K562 (cell line): ENCODE data around the gene DAZAP1. TPM values are rescaled to one million over a fixed set of nuclear protein-coding genes. Genes with fewer than 3 reads are reported as not detected.
A peak's percentile ranks its signal among the peaks of the same experiment; 100 is the strongest.

Experiments used
- CREBBP ChIP-seq: IDR thresholded peaks from one replicate; pipeline ENCODE4 v1.6.1; 2012; ENCODE audit warnings: low read depth, mild to moderate bottlenecking, control low read depth, inconsistent platforms, low read length
- CSDE1 ChIP-seq, 2 experiments: fragments of 450-650 bp; IDR thresholded peaks; 2 replicates each; pipeline ENCODE4 v1.6.1; 2016; ENCODE audit warnings: mild to moderate bottlenecking in 1 of 2
- ETV6 ChIP-seq, 3 experiments: fragments of 150-350 bp in 1 of 3; sonication (generic) in 1 of 3; formaldehyde crosslinking in 1 of 3; IDR thresholded peaks; 2 replicates each; pipeline versions ENCODE4 v1.6.1 to v1.8.0; 2014 to 2022; ENCODE audit warnings: borderline replicate concordance in 2 of 3, low read depth in 2 of 3, antibody characterized with exemption in 1 of 3, low read length in 1 of 3, mild to moderate bottlenecking in 1 of 3, missing genetic modification reagents in 1 of 3
- GABPB1 ChIP-seq: sonication (generic); formaldehyde crosslinking; IDR thresholded peaks from 2 replicates; pipeline ENCODE4 v1.8.0; 2022; ENCODE audit warnings: mild to moderate bottlenecking, missing genetic modification reagents
- HCFC1 ChIP-seq: IDR thresholded peaks from 2 replicates; pipeline ENCODE4 v1.6.1; 2012; ENCODE audit warnings: low read depth, low read length, improper control_type of control experiment
- MTA2 ChIP-seq: fragments of 450-650 bp; IDR thresholded peaks from 2 replicates; pipeline ENCODE4 v1.6.1; 2016; ENCODE audit warnings: low read depth
- NR1H2 ChIP-seq: sonication (generic); formaldehyde crosslinking; IDR thresholded peaks from 2 replicates; pipeline ENCODE4 v1.4.0; 2020; ENCODE audit warnings: mild to moderate bottlenecking, missing genetic modification reagents
- NRF1 ChIP-seq, 2 experiments: fragments of 450-650 bp; IDR thresholded peaks in 1 of 2; conservative IDR thresholded peaks in 1 of 2; 2 replicates each; pipeline ENCODE4 v1.6.1; 2014; ENCODE audit warnings: mild to moderate bottlenecking in 2 of 2
- RBM25 ChIP-seq: fragments of 200-400 bp; formaldehyde crosslinking; IDR thresholded peaks from 2 replicates; pipeline ENCODE4 v1.6.1; 2018; ENCODE audit warnings: low read length, low read depth, moderate library complexity; ENCODE audit not compliant: severe bottlenecking
- RUNX1 ChIP-seq: sonication (generic); IDR thresholded peaks from 2 replicates; pipeline ENCODE4 v1.6.1; 2016; ENCODE audit warnings: antibody characterized with exemption, low read depth
- ZC3H4 ChIP-seq: sonication (generic); formaldehyde crosslinking; IDR thresholded peaks from 2 replicates; pipeline ENCODE4 v1.9.0; 2021; ENCODE audit warnings: missing genetic modification reagents, borderline replicate concordance
- ZNF174 ChIP-seq: fragments of 250-450 bp; sonication (Bioruptor Pico); IDR thresholded peaks from 2 replicates; pipeline ENCODE4 v1.4.0; 2020; ENCODE audit warnings: mild to moderate bottlenecking
- ZNF24 ChIP-seq: fragments of 450-650 bp; IDR thresholded peaks from 2 replicates; pipeline ENCODE4 v1.6.1; 2016
- ZNF830 ChIP-seq: fragments of 250-450 bp; sonication (Bioruptor Pico); IDR thresholded peaks from 2 replicates; pipeline ENCODE4 v1.5.0; 2021; ENCODE audit warnings: mild to moderate bottlenecking
- polyA plus RNA-seq, 8 experiments: library from polyadenylated mRNA; depleted of rRNA in 4 of 8; stranded (reverse) in 5 of 8; unstranded in 3 of 8; fragments of >200 nt; fragmentation: Nextera tagmentation in 2 of 8; fragmentation: Illumina TruSeq in 1 of 8; extraction: Ambion mirVana in 2 of 8; extraction: Trizol in 1 of 8; gene quantifications; 2 replicates each; pipeline versions ENCODE4 v1.2.1 to v1.2.3, GENCODE V29; 2011 to 2014; ENCODE audit warnings: inconsistent platforms in 1 of 8, missing spikeins in 1 of 8
- total RNA-seq, 7 experiments: library from RNA; depleted of rRNA in 6 of 7; stranded (reverse); fragments of >200 nt in 6 of 7; fragmentation: Illumina TruSeq in 2 of 7; extraction: Trizol in 2 of 7; gene quantifications; 2 replicates each; pipeline versions ENCODE4 v1.2.1 to v1.2.3, GENCODE V29; 2011 to 2021; ENCODE audit warnings: low replicate concordance in 1 of 7
- TF ChIP-seq, protein P1 (sequence below): sonication (generic); formaldehyde crosslinking; IDR thresholded peaks from 2 replicates; pipeline ENCODE4 v1.8.0; 2022; ENCODE audit warnings: missing genetic modification reagents, mild to moderate bottlenecking, moderate library complexity, borderline replicate concordance
- TF ChIP-seq, protein P2 (sequence below): fragments of 450-650 bp; formaldehyde crosslinking; IDR thresholded peaks from 2 replicates; pipeline ENCODE4 v1.4.0; 2020; ENCODE audit warnings: mild to moderate bottlenecking
- TF ChIP-seq, protein P3 (sequence below), 2 experiments: fragments of 450-650 bp; formaldehyde crosslinking in 1 of 2; IDR thresholded peaks; 2 replicates each; pipeline versions ENCODE4 v1.4.0 to v1.6.1; 2014 to 2020; ENCODE audit warnings: mild to moderate bottlenecking in 2 of 2, borderline replicate concordance in 1 of 2, low read depth in 1 of 2

The DAZAP1 gene
- total and polyA plus RNA-seq, 9 of the 15 experiments (the other 6 are each of a cell fraction or from before 2014, with no cell fraction given), result 10.8 to 289 (median 142) TPM

DNA sequence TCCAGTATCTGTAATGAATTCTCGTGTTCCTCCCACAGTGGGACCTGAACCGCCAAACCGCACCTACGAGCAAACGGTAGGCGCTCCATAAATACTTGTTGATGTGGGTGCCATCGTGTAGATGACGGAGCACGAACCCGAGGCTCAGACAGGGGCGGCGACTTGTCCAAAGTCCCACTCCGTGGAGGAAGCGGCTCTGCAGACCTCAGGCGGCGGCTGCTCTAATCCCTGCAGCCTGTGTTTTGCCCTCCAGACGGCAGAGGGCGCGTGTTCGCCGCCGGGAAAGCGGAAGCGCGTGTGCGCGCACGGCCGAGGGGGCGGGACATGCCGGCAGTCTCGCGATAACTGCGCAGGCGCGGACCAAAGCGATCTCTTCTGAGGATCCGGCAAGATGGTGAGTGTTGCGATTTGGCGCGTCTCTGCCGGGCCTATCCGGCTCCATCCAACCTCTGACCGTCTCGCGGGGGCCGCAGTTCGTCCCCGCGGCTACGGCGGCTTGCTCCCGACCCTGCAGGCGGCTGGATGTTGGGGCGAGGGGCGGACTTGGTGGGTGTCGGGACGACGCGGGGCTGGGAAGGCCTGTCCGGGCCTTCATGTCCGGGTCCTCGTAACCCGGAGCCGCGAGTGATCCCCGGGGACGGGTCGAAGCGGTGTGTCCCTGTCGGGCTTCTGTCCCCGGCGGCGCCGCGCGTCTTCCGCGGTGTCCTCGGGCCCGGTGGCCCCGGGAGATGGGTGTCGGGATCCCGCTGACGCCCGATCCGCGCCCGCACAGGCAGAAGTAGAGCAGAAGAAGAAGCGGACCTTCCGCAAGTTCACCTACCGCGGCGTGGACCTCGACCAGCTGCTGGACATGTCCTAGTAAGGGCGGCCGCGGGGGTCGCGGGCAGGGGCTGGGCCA lies 30.9 kb downstream of the DAZAP1 start, which contains the start of gene RPS15 (continued):
- peak; percentile 93; the same call in 1 of the 2 replicates for TF ChIP-seq ZNF830 (CRISPR knock-in tag)
- peak; percentile 94 for TF ChIP-seq RBM25
- peak; percentile 88 to 91 for TF ChIP-seq NRF1 (conservative IDR thresholded peaks at IDR 0.05 in 1 of 2, IDR thresholded peaks at IDR 0.05 in 1 of 2)
- peak; percentile 98 for TF ChIP-seq GABPB1
- no peak for TF ChIP-seq CREBBP
- no peak for TF ChIP-seq ZNF174 (CRISPR knock-in tag)
- TF ChIP-seq ZNF24, result peak; percentile 73; the same call in 1 of the 2 replicates
- TF ChIP-seq, protein P1, sequence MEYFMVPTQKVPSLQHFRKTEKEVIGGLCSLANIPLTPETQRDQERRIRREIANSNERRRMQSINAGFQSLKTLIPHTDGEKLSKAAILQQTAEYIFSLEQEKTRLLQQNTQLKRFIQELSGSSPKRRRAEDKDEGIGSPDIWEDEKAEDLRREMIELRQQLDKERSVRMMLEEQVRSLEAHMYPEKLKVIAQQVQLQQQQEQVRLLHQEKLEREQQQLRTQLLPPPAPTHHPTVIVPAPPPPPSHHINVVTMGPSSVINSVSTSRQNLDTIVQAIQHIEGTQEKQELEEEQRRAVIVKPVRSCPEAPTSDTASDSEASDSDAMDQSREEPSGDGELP (CRISPR knock-in tag), result peak; percentile 83
- TF ChIP-seq RUNX1, result no peak
- TF ChIP-seq NR1H2 (CRISPR knock-in tag), result 0 out of 2 replicates have a peak, but pooled peaks have one; percentile 57
- no peak for TF ChIP-seq MTA2
- TF ChIP-seq, protein P2, sequence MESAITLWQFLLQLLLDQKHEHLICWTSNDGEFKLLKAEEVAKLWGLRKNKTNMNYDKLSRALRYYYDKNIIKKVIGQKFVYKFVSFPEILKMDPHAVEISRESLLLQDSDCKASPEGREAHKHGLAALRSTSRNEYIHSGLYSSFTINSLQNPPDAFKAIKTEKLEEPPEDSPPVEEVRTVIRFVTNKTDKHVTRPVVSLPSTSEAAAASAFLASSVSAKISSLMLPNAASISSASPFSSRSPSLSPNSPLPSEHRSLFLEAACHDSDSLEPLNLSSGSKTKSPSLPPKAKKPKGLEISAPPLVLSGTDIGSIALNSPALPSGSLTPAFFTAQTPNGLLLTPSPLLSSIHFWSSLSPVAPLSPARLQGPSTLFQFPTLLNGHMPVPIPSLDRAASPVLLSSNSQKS (CRISPR knock-in tag), result no peak
- TF ChIP-seq, protein P3, sequence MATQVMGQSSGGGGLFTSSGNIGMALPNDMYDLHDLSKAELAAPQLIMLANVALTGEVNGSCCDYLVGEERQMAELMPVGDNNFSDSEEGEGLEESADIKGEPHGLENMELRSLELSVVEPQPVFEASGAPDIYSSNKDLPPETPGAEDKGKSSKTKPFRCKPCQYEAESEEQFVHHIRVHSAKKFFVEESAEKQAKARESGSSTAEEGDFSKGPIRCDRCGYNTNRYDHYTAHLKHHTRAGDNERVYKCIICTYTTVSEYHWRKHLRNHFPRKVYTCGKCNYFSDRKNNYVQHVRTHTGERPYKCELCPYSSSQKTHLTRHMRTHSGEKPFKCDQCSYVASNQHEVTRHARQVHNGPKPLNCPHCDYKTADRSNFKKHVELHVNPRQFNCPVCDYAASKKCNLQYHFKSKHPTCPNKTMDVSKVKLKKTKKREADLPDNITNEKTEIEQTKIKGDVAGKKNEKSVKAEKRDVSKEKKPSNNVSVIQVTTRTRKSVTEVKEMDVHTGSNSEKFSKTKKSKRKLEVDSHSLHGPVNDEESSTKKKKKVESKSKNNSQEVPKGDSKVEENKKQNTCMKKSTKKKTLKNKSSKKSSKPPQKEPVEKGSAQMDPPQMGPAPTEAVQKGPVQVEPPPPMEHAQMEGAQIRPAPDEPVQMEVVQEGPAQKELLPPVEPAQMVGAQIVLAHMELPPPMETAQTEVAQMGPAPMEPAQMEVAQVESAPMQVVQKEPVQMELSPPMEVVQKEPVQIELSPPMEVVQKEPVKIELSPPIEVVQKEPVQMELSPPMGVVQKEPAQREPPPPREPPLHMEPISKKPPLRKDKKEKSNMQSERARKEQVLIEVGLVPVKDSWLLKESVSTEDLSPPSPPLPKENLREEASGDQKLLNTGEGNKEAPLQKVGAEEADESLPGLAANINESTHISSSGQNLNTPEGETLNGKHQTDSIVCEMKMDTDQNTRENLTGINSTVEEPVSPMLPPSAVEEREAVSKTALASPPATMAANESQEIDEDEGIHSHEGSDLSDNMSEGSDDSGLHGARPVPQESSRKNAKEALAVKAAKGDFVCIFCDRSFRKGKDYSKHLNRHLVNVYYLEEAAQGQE (IDR thresholded peaks at IDR 0.05; ENCODE audit: borderline replicate concordance), result peak; percentile 41; the same call in 1 of the 2 replicates
- TF ChIP-seq, protein P3 (CRISPR knock-in tag; IDR thresholded peaks at IDR 0.05; ENCODE audit: low read depth), result peak; percentile 68; the same call in 1 of the 2 replicates
- no peak for TF ChIP-seq ETV6 (IDR thresholded peaks at IDR 0.05; ENCODE audit: borderline replicate concordance in 1 of 2, low read depth in 2 of 2, low read length in 1 of 2)
- no peak for TF ChIP-seq ETV6 (CRISPR knock-in tag; IDR thresholded peaks at IDR 0.05; ENCODE audit: borderline replicate concordance)
- TF ChIP-seq HCFC1, result peak; percentile 79
- TF ChIP-seq CSDE1 (IDR thresholded peaks at IDR 0.05), result peak in 1 of 2 experiments; percentile 64; a peak in 1 of 4 replicates
- peak; percentile 72; the same call in 1 of the 2 replicates for TF ChIP-seq ZC3H4 (CRISPR knock-in tag)
